ENCODE data around the gene MACROD2. TPM values are rescaled to one million over a fixed set of nuclear protein-coding genes. Genes with fewer than 3 reads are reported as not detected.
"Not testable (repeated sequence)": the region's sequence is repeated elsewhere in the genome, so short reads cannot be mapped to it uniquely, and the experiment has no call there.

MACROD2 gene
- total RNA-seq, 1 donor from 2014 or later = 6.7 TPM

GRCh38 chr20:15187612-15188011 lies 1192.3 kb downstream of the MACROD2 start:
- no peak for DNase-seq (ENCODE audit: extremely low spot score, unreplicated experiment)
- Mint-ChIP-seq H3K27me3 (peaks cover 5% of the 10 kb centered on the region), H3K9me3 (peaks cover 4% of the 10 kb centered on the region), H3K4me1 (ENCODE audit: unreplicated experiment) (peaks cover 23% of the 10 kb centered on the region), H3K4me3 (no peak overlapping the region), H3K27ac (no peak overlapping the region), H3K36me3 (peaks cover 4% of the 10 kb centered on the region)
- TF ChIP-seq CTCF (conservative IDR thresholded peaks at IDR 0.05) = no peak

GRCh38 chr20:15188415-15188814 lies 1193.1 kb downstream of the MACROD2 start:
- no peak for DNase-seq (ENCODE audit: extremely low spot score, unreplicated experiment)
- TF ChIP-seq CTCF (conservative IDR thresholded peaks at IDR 0.05) = no peak
- H3K27ac Mint-ChIP-seq = no peak overlapping the region
- H3K27me3 Mint-ChIP-seq = peaks cover 5% of the 10 kb centered on the region
- no peak overlapping the region for H3K4me3 Mint-ChIP-seq
- H3K36me3 Mint-ChIP-seq = no peaks in the 10 kb centered on the region
- H3K4me1 Mint-ChIP-seq (ENCODE audit: unreplicated experiment) = peaks cover 23% of the 10 kb centered on the region
- no peaks in the 10 kb centered on the region for H3K9me3 Mint-ChIP-seq

GRCh38 chr20:15191082-15191723 lies 1195.9 kb downstream of the MACROD2 start:
- peaks cover 6% of the 10 kb centered on the region for H3K9me3 Mint-ChIP-seq
- peaks cover 10% of the 10 kb centered on the region for H3K4me1 Mint-ChIP-seq (ENCODE audit: unreplicated experiment)
- peaks cover 9% of the 10 kb centered on the region for H3K27me3 Mint-ChIP-seq
- TF ChIP-seq CTCF (conservative IDR thresholded peaks at IDR 0.05) = no peak
- DNase-seq (ENCODE audit: extremely low spot score, unreplicated experiment) = no peak
- H3K27ac Mint-ChIP-seq = no peak overlapping the region
- H3K4me3 Mint-ChIP-seq = no peak overlapping the region
- no peaks in the 10 kb centered on the region for H3K36me3 Mint-ChIP-seq

- no peak for TF ChIP-seq CTCF (conservative IDR thresholded peaks at IDR 0.05)
- no peak for DNase-seq (ENCODE audit: extremely low spot score, unreplicated experiment)
- Mint-ChIP-seq H3K27me3 (peaks cover 9% of the 10 kb centered on the region), H3K9me3 (peaks cover 6% of the 10 kb centered on the region), H3K27ac (no peak overlapping the region), H3K4me1 (ENCODE audit: unreplicated experiment) (peaks cover 9% of the 10 kb centered on the region), H3K4me3 (no peak overlapping the region), H3K36me3 (no peaks in the 10 kb centered on the region)
These were observed 1200.1 kb downstream of the MACROD2 start for GRCh38 chr20:15195378-15195777.

GRCh38 chr20:15196547-15197255 lies 1201.4 kb downstream of the MACROD2 start:
- Mint-ChIP-seq H3K4me1 (ENCODE audit: unreplicated experiment) (peaks cover 9% of the 10 kb centered on the region), H3K9me3 (peaks cover 6% of the 10 kb centered on the region), H3K4me3 (no peak overlapping the region), H3K36me3 (no peaks in the 10 kb centered on the region), H3K27ac (no peak overlapping the region), H3K27me3 (peaks cover 7% of the 10 kb centered on the region)
- no peak for DNase-seq (ENCODE audit: extremely low spot score, unreplicated experiment)
- no peak for TF ChIP-seq CTCF (conservative IDR thresholded peaks at IDR 0.05)

GRCh38 chr20:15198017-15198416 lies 1202.7 kb downstream of the MACROD2 start:
- H3K9me3 Mint-ChIP-seq; H3K27me3 Mint-ChIP-seq; DNase-seq (ENCODE audit: extremely low spot score, unreplicated experiment); H3K4me1 Mint-ChIP-seq (ENCODE audit: unreplicated experiment); H3K36me3 Mint-ChIP-seq; H3K27ac Mint-ChIP-seq; H3K4me3 Mint-ChIP-seq: not testable (repeated sequence)
